ENCODE results near the gene TACC2. TPM values are rescaled to one million over a fixed set of nuclear protein-coding genes. Genes with fewer than 3 reads are reported as not detected.

Gene TACC2
- total RNA-seq, 1 donor from 2014 or later: 10.7 TPM

DNA sequence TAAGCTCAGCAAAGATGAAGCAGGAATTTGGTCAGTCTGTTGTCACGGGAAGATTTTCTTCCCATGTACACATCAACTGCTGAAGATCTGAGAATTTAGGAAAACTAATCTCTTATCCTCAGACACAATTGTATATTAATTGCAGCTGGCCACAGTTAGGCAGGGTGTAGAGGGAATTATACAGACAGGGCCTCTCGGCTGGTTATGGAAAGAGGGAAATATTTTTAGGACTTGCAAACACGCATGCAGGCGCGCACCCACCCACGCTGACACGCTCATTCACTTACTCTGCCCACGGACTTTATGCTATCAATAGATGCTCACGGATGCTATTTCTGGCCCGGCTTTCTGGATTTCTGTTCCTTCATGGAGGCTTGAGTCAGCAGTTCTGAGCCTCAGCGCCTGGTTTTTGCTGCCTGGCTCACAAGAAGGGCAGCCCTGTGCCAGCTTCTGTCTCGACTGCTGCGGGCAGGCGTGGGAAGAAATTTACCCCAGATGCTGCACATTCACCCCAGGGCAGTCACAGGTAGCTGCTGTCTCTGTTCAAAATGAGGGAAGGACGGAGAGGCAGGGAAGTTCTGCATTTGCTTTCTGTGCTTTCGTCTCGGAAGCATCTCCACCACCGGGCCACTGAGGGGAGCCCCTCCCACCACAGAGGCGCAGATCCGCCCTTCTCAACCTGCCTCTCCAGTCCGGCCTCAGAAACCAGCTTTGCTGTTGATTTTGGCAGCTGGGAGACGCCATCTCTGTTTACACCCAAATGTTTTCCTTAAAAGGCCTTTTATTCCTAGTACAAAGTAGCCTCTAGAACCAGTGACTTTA lies 165.8 kb downstream of the TACC2 start:
- no peak overlapping the region for H3K9ac ChIP-seq
- no peaks in the 10 kb centered on the region for H3K36me3 ChIP-seq
- H3F3A ChIP-seq (ENCODE audit: low read depth): peaks cover 11% of the 10 kb centered on the region
- Mint-ChIP-seq H3K4me1 (peaks cover 66% of the 10 kb centered on the region), H3K27ac (no peak overlapping the region), H3K36me3 (no peaks in the 10 kb centered on the region), H3K27me3 (ENCODE audit: insufficient read depth, low read depth) (peaks cover 10% of the 10 kb centered on the region), H3K4me3 (no peak overlapping the region), H3K9me3 (no peaks in the 10 kb centered on the region)
- H3K4me2 ChIP-seq: peak overlapping the region; percentile 40
- no peak for TF ChIP-seq EZH2phosphoT487 (IDR thresholded peaks at IDR 0.05)
- TF ChIP-seq EZH2 (IDR thresholded peaks at IDR 0.05): no peak
- TF ChIP-seq CTCF (IDR thresholded peaks at IDR 0.05): no peak
- H3K4me3 ChIP-seq: no peak overlapping the region
- H3K9me3 ChIP-seq (ENCODE audit: low read depth): no peaks in the 10 kb centered on the region
- H3K79me2 ChIP-seq (ENCODE audit: low read depth): no peaks in the 10 kb centered on the region
- H3K4me1 ChIP-seq: peaks cover 41% of the 10 kb centered on the region
- H2AFZ ChIP-seq (replicated peaks): peak overlapping the region; percentile 16
- H3K27me3 ChIP-seq: no peaks in the 10 kb centered on the region
- DNase-seq (ENCODE audit: low spot score): peak; percentile 66
- no peak overlapping the region for H3K27ac ChIP-seq
- no peaks in the 10 kb centered on the region for H4K20me1 ChIP-seq (ENCODE audit: low read depth)

DNA sequence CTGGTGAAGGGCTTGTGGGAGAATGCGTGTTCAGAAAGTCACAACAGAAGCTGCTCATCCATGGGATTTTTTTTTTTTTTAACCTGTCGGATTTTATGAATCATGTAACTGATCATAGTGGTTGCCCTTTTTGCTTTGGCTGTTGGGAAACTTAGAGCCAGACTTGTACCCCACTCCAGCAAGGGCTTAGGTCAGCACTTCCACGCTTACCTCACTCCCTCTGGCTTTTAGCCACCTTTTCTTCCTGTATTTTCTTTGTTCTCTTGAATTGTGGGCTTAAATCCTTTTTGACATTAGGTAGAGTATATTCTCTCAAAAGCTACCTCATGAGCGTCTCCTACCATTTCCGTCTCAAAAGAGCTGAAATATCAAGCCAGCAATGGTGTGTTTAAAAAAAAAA lies 168.5 kb downstream of the TACC2 start:
- no peaks in the 10 kb centered on the region for H3K27me3 ChIP-seq
- peaks cover 45% of the 10 kb centered on the region for H3K4me1 ChIP-seq
- no peak overlapping the region for H3K27ac Mint-ChIP-seq

GRCh38 chr10:122158362-122158761 lies 169.4 kb downstream of the TACC2 start:
- H3F3A ChIP-seq (ENCODE audit: low read depth): peaks cover 31% of the 10 kb centered on the region
- no peaks in the 10 kb centered on the region for H3K27me3 ChIP-seq
- H2AFZ ChIP-seq (replicated peaks): no peak overlapping the region
- no peak overlapping the region for H3K27ac ChIP-seq
- H3K4me1 ChIP-seq: peaks cover 42% of the 10 kb centered on the region
- no peaks in the 10 kb centered on the region for H4K20me1 ChIP-seq (ENCODE audit: low read depth)
- no peaks in the 10 kb centered on the region for H3K79me2 ChIP-seq (ENCODE audit: low read depth)
- H3K27ac Mint-ChIP-seq: no peak overlapping the region
- H3K4me2 ChIP-seq: no peak overlapping the region
- peaks cover 65% of the 10 kb centered on the region for H3K4me1 Mint-ChIP-seq
- no peaks in the 10 kb centered on the region for H3K9me3 ChIP-seq (ENCODE audit: low read depth)
- H3K27me3 Mint-ChIP-seq (ENCODE audit: insufficient read depth, low read depth): peaks cover 4% of the 10 kb centered on the region
- TF ChIP-seq EZH2 (IDR thresholded peaks at IDR 0.05): no peak
- TF ChIP-seq CTCF (IDR thresholded peaks at IDR 0.05): no peak
- no peak for TF ChIP-seq EZH2phosphoT487 (IDR thresholded peaks at IDR 0.05)
- DNase-seq (ENCODE audit: low spot score): no peak
- no peak overlapping the region for H3K4me3 Mint-ChIP-seq
- H3K4me3 ChIP-seq: no peak overlapping the region
- no peaks in the 10 kb centered on the region for H3K9me3 Mint-ChIP-seq
- H3K36me3 ChIP-seq: no peaks in the 10 kb centered on the region
- H3K36me3 Mint-ChIP-seq: no peaks in the 10 kb centered on the region
- H3K9ac ChIP-seq: no peak overlapping the region

More for the DNA sequence above, 168.5 kb downstream of the TACC2 start:
- Histone ChIP-seq H3K4me2 (no peak overlapping the region), H2AFZ (replicated peaks) (no peak overlapping the region), H3K36me3 (no peaks in the 10 kb centered on the region), H3K4me3 (no peak overlapping the region), H3K9me3 (ENCODE audit: low read depth) (no peaks in the 10 kb centered on the region), H4K20me1 (ENCODE audit: low read depth) (no peaks in the 10 kb centered on the region), H3K79me2 (ENCODE audit: low read depth) (no peaks in the 10 kb centered on the region), H3K9ac (no peak overlapping the region), H3F3A (ENCODE audit: low read depth) (peaks cover 26% of the 10 kb centered on the region), H3K27ac (no peak overlapping the region)
- DNase-seq (ENCODE audit: low spot score): no peak
- Mint-ChIP-seq H3K4me3 (peak overlapping the region; percentile 4), H3K27me3 (ENCODE audit: insufficient read depth, low read depth) (peaks cover 6% of the 10 kb centered on the region), H3K36me3 (no peaks in the 10 kb centered on the region), H3K4me1 (peaks cover 66% of the 10 kb centered on the region), H3K9me3 (no peaks in the 10 kb centered on the region)
- TF ChIP-seq EZH2 (IDR thresholded peaks at IDR 0.05): no peak
- no peak for TF ChIP-seq CTCF (IDR thresholded peaks at IDR 0.05)
- no peak for TF ChIP-seq EZH2phosphoT487 (IDR thresholded peaks at IDR 0.05)
